Hepatocyte (in vitro differentiated cells): ENCODE results near the gene ACOX2. TPM values are rescaled to one million over a fixed set of nuclear protein-coding genes. Genes with fewer than 3 reads are reported as not detected.

Experiments used
- DNase-seq: peaks from one replicate; pipeline ENCODE4 v3.0.0-alpha.2; 2016; ENCODE audit warnings: low spot score
- H2AFZ ChIP-seq: fragments of 200-600 bp; sonication (generic); 2 replicates; pipeline ENCODE4 v1.6.0; 2016; ENCODE audit warnings: antibody characterized with exemption, mild to moderate bottlenecking
- H3K27ac ChIP-seq: fragments of 200-600 bp; sonication (generic); 2 replicates; pipeline ENCODE4 v1.5.1; 2016; ENCODE audit warnings: mild to moderate bottlenecking
- H3K27me3 ChIP-seq: fragments of 200-600 bp; sonication (generic); 2 replicates; pipeline ENCODE4 v1.6.1; 2016
- H3K36me3 ChIP-seq: fragments of 200-600 bp; sonication (generic); replicated peaks from 2 replicates; pipeline ENCODE4 v1.5.1; 2016; ENCODE audit warnings: low read depth; ENCODE audit not compliant: insufficient read depth
- H3K4me1 ChIP-seq: fragments of 200-600 bp; sonication (generic); 2 replicates; pipeline ENCODE4 v1.5.1; 2016; ENCODE audit warnings: mild to moderate bottlenecking, moderate library complexity; ENCODE audit not compliant: insufficient read depth
- H3K4me2 ChIP-seq: fragments of 200-600 bp; sonication (generic); 2 replicates; pipeline ENCODE4 v1.6.0; 2016
- H3K4me3 ChIP-seq: fragments of 200-600 bp; sonication (generic); 2 replicates; pipeline ENCODE4 v1.5.1; 2016; ENCODE audit warnings: mild to moderate bottlenecking
- H3K79me2 ChIP-seq: fragments of 200-600 bp; sonication (generic); 2 replicates; pipeline ENCODE4 v1.6.0; 2017; ENCODE audit warnings: mild to moderate bottlenecking
- H3K9me2 ChIP-seq: fragments of 200-600 bp; sonication (generic); replicated peaks from 2 replicates; pipeline ENCODE4 v1.6.0; 2017; ENCODE audit warnings: mild to moderate bottlenecking; ENCODE audit not compliant: insufficient read depth
- H3K9me3 ChIP-seq: fragments of 200-600 bp; sonication (generic); 2 replicates; pipeline ENCODE4 v1.5.1; 2016; ENCODE audit warnings: low read depth, mild to moderate bottlenecking
- H4K20me1 ChIP-seq: fragments of 200-600 bp; sonication (generic); 2 replicates; pipeline ENCODE4 v1.6.0; 2016; ENCODE audit warnings: mild to moderate bottlenecking; ENCODE audit not compliant: insufficient read depth, poor library complexity, severe bottlenecking
- CTCF ChIP-seq: fragments of 200-600 bp; sonication (generic); IDR thresholded peaks from 2 replicates; pipeline ENCODE4 v1.5.1; 2016; ENCODE audit warnings: antibody characterized with exemption, mild to moderate bottlenecking; ENCODE audit not compliant: poor library complexity
- EZH2 ChIP-seq: fragments of 200-600 bp; sonication (generic); IDR thresholded peaks from 2 replicates; pipeline ENCODE4 v1.6.1; 2016; ENCODE audit warnings: antibody characterized with exemption, mild to moderate bottlenecking, borderline replicate concordance
- EZH2phosphoT487 ChIP-seq: fragments of 200-600 bp; sonication (generic); IDR thresholded peaks from one replicate; pipeline ENCODE4 v1.6.1; 2018; ENCODE audit warnings: antibody characterized with exemption, mild to moderate bottlenecking, low read depth, moderate library complexity; ENCODE audit not compliant: unreplicated experiment, severe bottlenecking
- whole genome bisulfite sequencing: methylation state at CpG from one replicate; pipeline ENCODE4 v1.1.6; 2016; ENCODE audit warnings: low lambda C conversion rate; ENCODE audit errors: missing lambda C conversion rate; 5-methylcytosine and 5-hydroxymethylcytosine counted together
- polyA plus RNA-seq: library from polyadenylated mRNA; unstranded; fragments of >200 nt; fragmentation: Nextera tagmentation; extraction: Ambion mirVana; gene quantifications from 2 replicates; pipeline ENCODE4 v1.2.1, GENCODE V29; 2016
- total RNA-seq: library from RNA; depleted of rRNA; stranded (reverse); fragments of >200 nt; gene quantifications from 2 replicates; pipeline ENCODE4 v1.2.3, GENCODE V29; 2014

The ACOX2 gene
- total and polyA plus RNA-seq, 2 experiments from 2014 or later, result 26.2 to 30.6 TPM

GRCh38 chr3:58573640-58574039, 36.6 kb upstream of the ACOX2 start:
- Histone ChIP-seq H3K27me3 (no peaks in the 10 kb centered on the region), H3K4me2 (no peak overlapping the region), H3K9me3 (no peaks in the 10 kb centered on the region), H3K4me3 (no peak overlapping the region), H3K4me1 (peaks cover 5% of the 10 kb centered on the region), H4K20me1 (no peaks in the 10 kb centered on the region), H2AFZ (no peak overlapping the region), H3K36me3 (no peaks in the 10 kb centered on the region), H3K79me2 (no peaks in the 10 kb centered on the region), H3K27ac (no peak overlapping the region), H3K9me2 (no peaks in the 10 kb centered on the region)
- TF ChIP-seq EZH2, result no peak
- TF ChIP-seq EZH2phosphoT487, result no peak
- TF ChIP-seq CTCF, result no peak
- DNase-seq, result peak; percentile 14
- WGBS, result 62% methylated on average over 6 of the region's 6 CpGs

DNA sequence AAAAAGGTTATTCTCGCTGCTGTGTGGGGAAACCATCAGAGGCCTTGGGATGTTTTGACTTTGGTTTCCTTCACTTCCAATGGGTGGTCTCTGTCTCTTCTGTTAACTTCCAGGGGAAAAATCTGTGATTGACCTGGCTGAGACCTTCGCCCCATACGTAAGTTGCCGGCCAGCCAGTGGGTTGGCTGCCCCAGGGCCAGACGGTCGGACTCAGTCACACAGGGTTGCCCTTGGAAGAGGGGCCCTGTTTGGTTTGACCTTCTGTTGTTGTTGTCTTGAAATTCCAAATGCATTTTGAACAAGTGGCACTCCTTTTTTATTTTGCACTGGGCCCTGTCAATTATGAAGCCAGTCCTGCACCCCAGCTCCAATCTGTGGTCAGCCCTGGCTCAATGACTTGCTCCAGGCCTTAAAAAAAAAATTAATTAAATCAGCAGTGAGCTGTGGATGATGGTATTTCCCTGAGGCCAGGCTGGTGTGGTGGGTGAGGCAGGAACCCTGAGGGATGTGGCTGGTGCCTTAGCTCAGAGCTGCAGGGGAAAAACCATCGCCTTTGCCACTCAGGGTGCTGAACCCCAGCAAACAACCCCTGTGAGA, 35.7 kb upstream of the ACOX2 start:
- no peaks in the 10 kb centered on the region for H3K9me3 ChIP-seq
- H3K4me2 ChIP-seq, result no peak overlapping the region
- no peak overlapping the region for H3K4me3 ChIP-seq
- H2AFZ ChIP-seq, result no peak overlapping the region
- H4K20me1 ChIP-seq, result no peaks in the 10 kb centered on the region
- peaks cover 5% of the 10 kb centered on the region for H3K4me1 ChIP-seq
- no peaks in the 10 kb centered on the region for H3K36me3 ChIP-seq
- no peak overlapping the region for H3K27ac ChIP-seq
- 97% methylated on average over 7 of the region's 7 CpGs for WGBS
- no peaks in the 10 kb centered on the region for H3K79me2 ChIP-seq
- H3K9me2 ChIP-seq, result no peaks in the 10 kb centered on the region
- no peaks in the 10 kb centered on the region for H3K27me3 ChIP-seq
- TF ChIP-seq EZH2 (no peak), EZH2phosphoT487 (no peak), CTCF (no peak)
- no peak for DNase-seq

- no peak overlapping the region for H3K27ac ChIP-seq
- H3K4me3 ChIP-seq, result no peak overlapping the region
- no peaks in the 10 kb centered on the region for H3K9me3 ChIP-seq
- H3K27me3 ChIP-seq, result no peaks in the 10 kb centered on the region
- WGBS, result 90% methylated on average over 13 of the region's 13 CpGs
- H3K79me2 ChIP-seq, result no peaks in the 10 kb centered on the region
- no peak overlapping the region for H2AFZ ChIP-seq
- H3K9me2 ChIP-seq, result no peaks in the 10 kb centered on the region
- no peaks in the 10 kb centered on the region for H4K20me1 ChIP-seq
- H3K4me2 ChIP-seq, result no peak overlapping the region
- DNase-seq, result no peak
- TF ChIP-seq EZH2 (no peak), EZH2phosphoT487 (no peak), CTCF (no peak)
- no peaks in the 10 kb centered on the region for H3K36me3 ChIP-seq
- peaks cover 5% of the 10 kb centered on the region for H3K4me1 ChIP-seq
Measured at GRCh38 chr3:58572013-58572633, 35.1 kb upstream of the ACOX2 start.
